Measurements from ENCODE around the gene SEC23B. TPM values are rescaled to one million over a fixed set of nuclear protein-coding genes. Genes with fewer than 3 reads are reported as not detected.

Gene SEC23B
- total and polyA plus RNA-seq, 2 of the 4 experiments (the other 2 are of a cell fraction) = 51.5 to 78.9 TPM

DNA sequence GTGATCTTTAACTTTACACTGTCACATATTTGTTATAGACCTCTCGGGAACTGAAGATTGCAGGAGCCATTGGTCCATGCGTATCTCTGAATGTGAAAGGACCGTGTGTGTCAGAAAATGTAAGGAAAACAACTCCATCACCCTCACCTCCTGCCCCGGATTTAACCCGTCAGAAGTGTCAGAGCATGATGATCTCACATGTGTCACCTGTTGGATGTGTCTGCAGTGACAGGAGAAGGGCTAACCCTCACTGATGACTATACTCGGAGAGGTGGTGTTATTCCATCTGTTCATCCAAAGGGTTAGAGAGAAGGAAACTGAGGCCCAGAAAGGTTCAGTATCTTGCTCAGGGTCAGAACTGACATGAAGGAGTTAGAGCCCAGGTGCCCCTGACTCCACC, 24.9 kb downstream of the SEC23B start:
- no peak overlapping the region for H4K5ac ChIP-seq (ENCODE audit: low read depth, low read length)
- peaks cover 48% of the 10 kb centered on the region for H3K36me3 ChIP-seq (ENCODE audit: control insufficient read depth, insufficient read depth, low read length)
- H3K27me3 ChIP-seq (ENCODE audit: control insufficient read depth, insufficient read depth, low read length) = no peaks in the 10 kb centered on the region
- H3K14ac ChIP-seq (replicated peaks; ENCODE audit: low read depth, low read length) = no peak overlapping the region
- H3K4me3 ChIP-seq (ENCODE audit: insufficient read depth, low read depth, low read length) = no peak overlapping the region
- no peak overlapping the region for H3K9ac ChIP-seq (ENCODE audit: low read depth, low read length)
- H2BK120ac ChIP-seq (ENCODE audit: low read depth, low read length) = no peak overlapping the region
- no peaks in the 10 kb centered on the region for H3K4me1 ChIP-seq (ENCODE audit: control insufficient read depth, insufficient read depth, low read length)
- no peak overlapping the region for H4K8ac ChIP-seq (ENCODE audit: low read depth in 2 of 2, low read length in 2 of 2)
- ChIA-PET POLR2A (ENCODE audit: unreplicated experiment) (no interaction called here), CTCF (no interaction called here)
- peaks cover 3 to 4% of the 10 kb centered on the region in 2 experiments; a peak in 2 of 4 replicates for H3K79me1 ChIP-seq (ENCODE audit: low read depth in 1 of 2, low read length in 2 of 2)
- DNase-seq (no peak), ATAC-seq (ENCODE audit: low read depth) (no peak)
- peaks cover 7% of the 10 kb centered on the region; the same call in 1 of the 2 replicates for H3K9me1 ChIP-seq (ENCODE audit: insufficient read depth, low read length)
- H3K23ac ChIP-seq (ENCODE audit: low read depth, low read length) = no peak overlapping the region
- no peak overlapping the region for H2AK5ac ChIP-seq (ENCODE audit: low read depth, low read length)
- no peak overlapping the region for H3K18ac ChIP-seq (ENCODE audit: low read depth, low read length)
- WGBS, 2 experiments (ENCODE audit: extremely low coverage in 2 of 2, insufficient read length in 1 of 2) = no CpG with 5 or more reads among the region's 6 CpGs
- in situ Hi-C loops (cut with MboI; ENCODE audit: low sequenced_read_pairs) (loop anchor here (25.0 kb wide), 2 partner anchors 105 to 1505 kb away; no protein-coding TSS in a partner anchor), dilution Hi-C loops (cut with HindIII; ENCODE audit: low sequenced_read_pairs, unreplicated experiment) (no loop called here), intact Hi-C loops (cut with micrococcal nuclease) (loop anchor here (10.0 kb wide), 1 partner anchor 58 kb away; no protein-coding TSS in a partner anchor)
- TF ChIP-seq RCOR1 (IDR thresholded peaks at IDR 0.05; ENCODE audit: insufficient replicate concordance, low read length) = no peak
- no peak for TF ChIP-seq USF2 (IDR thresholded peaks at IDR 0.05; ENCODE audit: low read depth, low read length)
- no peak for TF ChIP-seq MAZ (IDR thresholded peaks at IDR 0.05; ENCODE audit: borderline replicate concordance, low read depth, low read length)
- no peak for TF ChIP-seq MXI1 (IDR thresholded peaks at IDR 0.05; ENCODE audit: borderline replicate concordance, low read depth, low read length)
- no peak for TF ChIP-seq FOS (IDR thresholded peaks at IDR 0.05; ENCODE audit: low read depth, low read length)
- no peak for TF ChIP-seq MAFK (IDR thresholded peaks at IDR 0.05; ENCODE audit: low read depth, low read length)
- no peak for TF ChIP-seq BHLHE40 (IDR thresholded peaks at IDR 0.05; ENCODE audit: low read depth, low read length)
- no peak for TF ChIP-seq RAD21 (IDR thresholded peaks at IDR 0.05; ENCODE audit: low read length)
- TF ChIP-seq CHD1 (IDR thresholded peaks at IDR 0.05; ENCODE audit: low read depth, low read length) = no peak
- no peak for TF ChIP-seq POLR2A (IDR thresholded peaks at IDR 0.05; ENCODE audit: low read depth, low read length)
- no peak overlapping the region for H3K27ac ChIP-seq (ENCODE audit: insufficient read depth, low read length)
- BruUV-seq (replicated peaks) = no TSS peak
- H2BK20ac ChIP-seq (ENCODE audit: low read depth, low read length) = no peak overlapping the region
- no peaks in the 10 kb centered on the region for H4K20me1 ChIP-seq (ENCODE audit: insufficient read depth, low read length)
- no peak overlapping the region for H3K4me2 ChIP-seq (ENCODE audit: low read depth, low read length)
- no peak overlapping the region for H2AFZ ChIP-seq (replicated peaks; ENCODE audit: low read length, poor library complexity)
- no peak overlapping the region for H2BK5ac ChIP-seq (ENCODE audit: low read depth, low read length, poor library complexity, severe bottlenecking)
- no peak overlapping the region for H2BK15ac ChIP-seq (ENCODE audit: low read depth, low read length)
- H3K56ac ChIP-seq (ENCODE audit: extremely low read depth, insufficient read depth, low read length) = no peak overlapping the region
- H3K9me3 ChIP-seq (ENCODE audit: control insufficient read depth, insufficient read depth, low read length) = no peaks in the 10 kb centered on the region
- no peak overlapping the region for H4K91ac ChIP-seq (ENCODE audit: insufficient read depth, low read depth, low read length)
- no peak overlapping the region for H3K4ac ChIP-seq (ENCODE audit: low read depth, low read length)
- no peak overlapping the region for H2AK9ac ChIP-seq (replicated peaks; ENCODE audit: low read depth, low read length, poor library complexity)

Measured in IMR-90 (cell line).